ENCODE measurements around the gene FOSL1. TPM values are rescaled to one million over a fixed set of nuclear protein-coding genes. Genes with fewer than 3 reads are reported as not detected.

FOSL1 gene
- total RNA-seq, 1 donor from 2014 or later: 172 TPM

DNA sequence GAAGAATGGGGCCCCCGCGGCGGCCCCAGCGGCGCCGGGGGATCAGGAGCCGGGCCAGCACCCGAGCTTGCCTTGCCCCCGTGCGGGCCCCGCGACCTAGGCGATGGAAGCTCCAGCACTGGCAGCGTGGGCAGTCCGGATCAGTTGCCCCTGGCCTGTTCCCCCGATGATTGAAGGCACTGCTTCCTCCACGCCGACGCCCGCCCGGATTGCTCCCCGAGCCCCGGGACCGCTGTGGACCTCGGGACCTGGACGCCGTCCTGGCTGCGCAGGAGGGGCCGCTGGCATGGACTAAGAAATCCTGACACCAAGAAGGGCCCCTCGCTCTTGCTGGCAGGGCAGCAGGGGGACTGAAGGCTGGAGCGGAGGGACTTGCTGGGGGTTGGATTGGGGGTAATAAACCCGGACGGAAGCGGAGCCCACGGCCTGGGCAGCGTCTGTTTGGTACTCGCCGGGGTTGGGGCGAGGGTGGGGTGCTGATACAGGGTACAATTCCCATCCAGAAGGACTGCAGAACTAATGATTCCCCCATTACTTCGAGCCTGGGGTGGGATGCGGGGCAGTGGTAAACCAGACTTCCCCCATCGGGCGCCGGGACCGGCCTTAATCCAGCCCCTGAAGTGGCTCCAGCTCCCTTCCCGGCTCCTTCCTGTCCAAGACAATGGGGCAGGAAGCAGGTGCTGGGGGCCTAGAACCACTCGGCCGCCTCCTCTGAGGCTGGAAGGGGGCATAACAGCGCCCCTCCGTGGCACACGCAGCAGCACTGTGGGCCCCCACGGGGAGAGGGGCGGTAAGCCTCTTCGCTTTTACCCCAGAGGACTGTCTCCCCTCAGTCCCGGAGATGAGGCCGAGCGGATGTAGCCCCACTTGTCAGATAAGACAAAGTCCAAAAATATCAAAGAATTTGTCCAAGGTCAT lies 8.7 kb downstream of the FOSL1 start:
- no peak for DNase-seq (ENCODE audit: low read depth)
- H3K4me3 ChIP-seq (ENCODE audit: low read depth, low read length): peak overlapping the region; percentile 58
- TF ChIP-seq, protein P1, sequence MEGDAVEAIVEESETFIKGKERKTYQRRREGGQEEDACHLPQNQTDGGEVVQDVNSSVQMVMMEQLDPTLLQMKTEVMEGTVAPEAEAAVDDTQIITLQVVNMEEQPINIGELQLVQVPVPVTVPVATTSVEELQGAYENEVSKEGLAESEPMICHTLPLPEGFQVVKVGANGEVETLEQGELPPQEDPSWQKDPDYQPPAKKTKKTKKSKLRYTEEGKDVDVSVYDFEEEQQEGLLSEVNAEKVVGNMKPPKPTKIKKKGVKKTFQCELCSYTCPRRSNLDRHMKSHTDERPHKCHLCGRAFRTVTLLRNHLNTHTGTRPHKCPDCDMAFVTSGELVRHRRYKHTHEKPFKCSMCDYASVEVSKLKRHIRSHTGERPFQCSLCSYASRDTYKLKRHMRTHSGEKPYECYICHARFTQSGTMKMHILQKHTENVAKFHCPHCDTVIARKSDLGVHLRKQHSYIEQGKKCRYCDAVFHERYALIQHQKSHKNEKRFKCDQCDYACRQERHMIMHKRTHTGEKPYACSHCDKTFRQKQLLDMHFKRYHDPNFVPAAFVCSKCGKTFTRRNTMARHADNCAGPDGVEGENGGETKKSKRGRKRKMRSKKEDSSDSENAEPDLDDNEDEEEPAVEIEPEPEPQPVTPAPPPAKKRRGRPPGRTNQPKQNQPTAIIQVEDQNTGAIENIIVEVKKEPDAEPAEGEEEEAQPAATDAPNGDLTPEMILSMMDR (conservative IDR thresholded peaks at IDR 0.05; ENCODE audit: low read depth, low read length): no peak

DNA sequence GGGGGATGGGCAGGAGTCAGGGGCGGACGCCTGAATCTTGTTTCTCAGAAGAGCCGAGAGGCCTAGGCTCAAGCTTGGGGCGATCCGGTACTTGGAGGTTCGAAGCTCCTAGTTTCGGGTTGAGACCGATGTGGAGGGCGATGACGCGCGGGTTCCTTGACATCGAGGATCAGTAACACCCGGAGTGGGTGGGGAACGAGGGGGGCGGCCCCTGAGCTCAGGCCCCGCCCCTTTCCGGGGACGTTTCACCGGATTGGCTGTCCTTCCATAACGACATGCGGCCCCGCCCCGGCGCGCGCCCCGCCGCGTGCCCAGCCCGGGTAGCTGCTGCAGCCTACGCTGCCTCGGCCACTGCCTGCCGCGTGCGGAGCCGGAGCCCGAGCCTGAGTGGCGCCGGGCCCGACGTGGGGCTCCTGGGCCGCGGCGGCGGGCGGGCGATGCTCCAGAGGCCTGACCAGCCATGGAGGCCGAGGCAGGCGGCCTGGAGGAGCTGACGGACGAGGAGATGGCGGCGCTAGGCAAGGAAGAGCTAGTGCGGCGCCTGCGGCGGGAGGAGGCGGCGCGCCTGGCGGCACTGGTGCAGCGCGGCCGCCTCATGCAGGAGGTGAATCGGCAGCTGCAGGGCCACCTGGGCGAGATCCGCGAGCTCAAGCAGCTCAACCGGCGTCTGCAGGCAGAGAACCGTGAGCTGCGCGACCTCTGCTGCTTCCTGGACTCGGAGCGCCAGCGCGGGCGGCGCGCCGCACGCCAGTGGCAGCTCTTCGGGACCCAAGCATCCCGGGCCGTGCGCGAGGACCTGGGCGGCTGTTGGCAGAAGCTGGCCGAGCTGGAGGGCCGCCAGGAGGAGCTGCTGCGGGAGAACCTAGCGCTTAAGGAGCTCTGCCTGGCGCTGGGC lies 9.6 kb downstream of the FOSL1 start, which contains the start of gene CCDC85B:
CCDC85B (plus strand) TSS at position 350 of the 895 bp plus-strand sequence; CDS start at position 461, 111 bp downstream.
- TF ChIP-seq, protein P1 (conservative IDR thresholded peaks at IDR 0.05; ENCODE audit: low read depth, low read length): no peak
- no peak for DNase-seq (ENCODE audit: low read depth)
- peak within 1 kb of the TSS; percentile 58 for H3K4me3 ChIP-seq (ENCODE audit: low read depth, low read length)

GRCh38 chr11:65888163-65888814 lies 11.9 kb downstream of the FOSL1 start, which contains the start of gene FIBP:
Gene FIBP (minus strand): TSS chr11:65888471. CDS start chr11:65888418, 53 bp downstream.
- DNase-seq (ENCODE audit: low read depth): no peak
- TF ChIP-seq, protein P1 (conservative IDR thresholded peaks at IDR 0.05; ENCODE audit: low read depth, low read length): peak; percentile 64

DNA sequence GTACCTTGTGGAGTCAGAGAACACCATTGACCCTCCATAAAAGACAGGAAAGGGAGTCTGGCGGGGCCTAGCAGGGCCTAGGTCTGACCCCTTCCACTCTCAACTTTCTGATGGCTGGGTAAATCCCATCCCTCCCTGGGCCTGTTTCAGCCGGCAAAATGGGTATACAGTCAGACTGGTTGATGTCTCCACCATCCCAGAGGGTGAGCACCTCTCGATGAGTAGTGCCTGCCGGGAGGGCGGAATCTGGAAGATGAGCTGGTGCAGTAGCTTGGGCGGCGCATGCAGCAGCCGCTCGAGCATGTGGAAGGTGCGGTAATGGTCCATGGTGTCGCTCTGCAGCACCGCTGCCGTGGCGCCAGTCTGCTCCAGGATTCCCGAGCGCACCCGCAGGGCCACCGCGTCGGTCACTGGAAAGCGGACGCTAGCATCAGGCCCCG lies 12.4 kb downstream of the FOSL1 start:
- H3K4me3 ChIP-seq (ENCODE audit: low read depth, low read length): peak overlapping the region; percentile 94

More at GRCh38 chr11:65888163-65888814, 11.9 kb downstream of the FOSL1 start, which contains the start of gene FIBP:
- H3K4me3 ChIP-seq (ENCODE audit: low read depth, low read length): peak within 1 kb of the TSS; percentile 94

DNA sequence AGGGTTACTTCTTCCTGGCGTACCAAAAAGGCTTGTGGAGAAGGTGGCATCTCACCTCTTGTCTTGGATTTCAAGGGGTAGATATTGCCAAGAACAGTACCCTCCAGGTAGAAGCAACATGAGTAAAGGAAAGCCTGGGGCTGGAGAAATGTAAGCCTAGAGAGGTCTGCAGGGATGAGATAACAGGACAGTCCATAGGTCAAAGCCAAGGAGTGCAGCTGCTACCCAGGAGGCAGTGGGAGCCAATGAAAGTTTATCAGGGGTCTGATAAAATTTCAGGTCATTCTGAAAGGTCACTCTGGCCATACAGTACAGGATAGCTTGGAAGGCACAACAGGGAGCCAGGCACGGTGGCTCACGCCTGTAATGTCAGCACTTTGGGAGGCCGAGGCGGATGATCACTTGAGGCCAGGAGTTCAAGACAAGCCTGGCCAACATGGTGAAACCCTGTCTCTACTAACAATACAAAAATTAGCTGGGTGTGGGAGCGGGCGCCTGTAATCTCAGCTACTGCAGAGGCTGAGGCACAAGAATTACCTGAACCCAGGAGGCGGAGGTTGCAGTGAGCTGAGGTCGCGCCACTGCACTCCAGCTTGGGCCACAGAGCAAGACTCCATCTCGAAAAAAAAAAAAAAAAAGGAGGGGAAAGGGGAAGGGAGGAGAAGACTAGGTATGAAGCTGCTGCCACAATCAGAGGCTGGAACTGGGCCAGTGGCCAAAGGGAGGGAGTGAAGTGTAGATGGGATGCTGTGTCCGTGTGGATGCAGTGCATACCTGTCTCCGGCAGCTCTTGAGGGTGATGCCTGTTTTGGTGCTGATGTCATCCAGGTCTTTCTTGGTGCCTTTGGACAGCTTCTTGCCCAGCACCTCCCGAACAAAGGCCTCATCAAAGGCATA lies 13.1 kb downstream of the FOSL1 start:
- no peak for DNase-seq (ENCODE audit: low read depth)
- TF ChIP-seq, protein P1 (conservative IDR thresholded peaks at IDR 0.05; ENCODE audit: low read depth, low read length): no peak
- H3K4me3 ChIP-seq (ENCODE audit: low read depth, low read length): peak overlapping the region; percentile 94

More for the DNA sequence above, 12.4 kb downstream of the FOSL1 start:
- TF ChIP-seq, protein P1 (conservative IDR thresholded peaks at IDR 0.05; ENCODE audit: low read depth, low read length): no peak
- DNase-seq (ENCODE audit: low read depth): no peak

Data from epithelial cell of proximal tubule (primary cell).